ENCODE measurements around the gene PCDHA9.
"Not testable (repeated sequence)": the region's sequence is repeated elsewhere in the genome, so short reads cannot be mapped to it uniquely, and the experiment has no call there.

Gene PCDHA9

GRCh38 chr5:140835622-140836510 lies 12.3 kb upstream of the PCDHA9 start:
- no peak for DNase-seq (ENCODE audit: low read depth, low spot score)

GRCh38 chr5:140840978-140841962 lies 6.9 kb upstream of the PCDHA9 start, which contains the start of gene PCDHA8:
TSS of gene PCDHA8 (plus strand) at chr5:140841187. CDS start at chr5:140841322, 135 bp downstream.
- peak; percentile 57 for DNase-seq (ENCODE audit: low read depth, low spot score)

- DNase-seq (ENCODE audit: low read depth, low spot score), result no peak
Measured at GRCh38 chr5:140842798-140843733, 5.1 kb upstream of the PCDHA9 start.

- DNase-seq (ENCODE audit: low read depth, low spot score), result not testable (repeated sequence)
Measured at GRCh38 chr5:140849831-140850634, 1.9 kb downstream of the PCDHA9 start.

GRCh38 chr5:140855772-140856674 lies 7.8 kb downstream of the PCDHA9 start, which contains the start of gene PCDHA10:
TSS of gene PCDHA10 (plus strand) at chr5:140855897. CDS start at chr5:140856049, 152 bp downstream.
- peak; percentile 64 for DNase-seq (ENCODE audit: low read depth, low spot score)

- no peak for DNase-seq (ENCODE audit: low read depth, low spot score)
Measured at GRCh38 chr5:140857177-140857986, 9.2 kb downstream of the PCDHA9 start.

- no peak for DNase-seq (ENCODE audit: low read depth, low spot score)
Measured at GRCh38 chr5:140857987-140858240, 9.7 kb downstream of the PCDHA9 start.

- DNase-seq (ENCODE audit: low read depth, low spot score), result no peak
Measured at GRCh38 chr5:140862441-140863295, 14.5 kb downstream of the PCDHA9 start.

- DNase-seq (ENCODE audit: low read depth, low spot score), result peak; percentile 61
Measured at GRCh38 chr5:140868721-140869554, 20.8 kb downstream of the PCDHA9 start, which contains the start of gene PCDHA11. TSS of gene PCDHA11 (plus strand) at chr5:140868957. CDS start at chr5:140869104, 147 bp downstream.

GRCh38 chr5:140869555-140869886 lies 21.3 kb downstream of the PCDHA9 start:
- no peak for DNase-seq (ENCODE audit: low read depth, low spot score)

- no peak for DNase-seq (ENCODE audit: low read depth, low spot score)
Measured at GRCh38 chr5:140870221-140871201, 22.3 kb downstream of the PCDHA9 start.

GRCh38 chr5:140875085-140876065 lies 27.2 kb downstream of the PCDHA9 start, which contains the start of gene PCDHA12:
TSS of gene PCDHA12 (plus strand) at chr5:140875308. CDS start at chr5:140875473, 165 bp downstream.
- DNase-seq (ENCODE audit: low read depth, low spot score), result peak; percentile 49

GRCh38 chr5:140876541-140877261 lies 28.5 kb downstream of the PCDHA9 start:
- DNase-seq (ENCODE audit: low read depth, low spot score), result not testable (repeated sequence)

All from ELF-1 (cell line).